ENCODE data around the gene MAFG. TPM values are rescaled to one million over a fixed set of nuclear protein-coding genes. Genes with fewer than 3 reads are reported as not detected.
A peak's percentile ranks its signal among the peaks of the same experiment; 100 is the strongest.

Gene MAFG
- total RNA-seq, 1 experiment from 2014 or later: 45.2 TPM

DNA sequence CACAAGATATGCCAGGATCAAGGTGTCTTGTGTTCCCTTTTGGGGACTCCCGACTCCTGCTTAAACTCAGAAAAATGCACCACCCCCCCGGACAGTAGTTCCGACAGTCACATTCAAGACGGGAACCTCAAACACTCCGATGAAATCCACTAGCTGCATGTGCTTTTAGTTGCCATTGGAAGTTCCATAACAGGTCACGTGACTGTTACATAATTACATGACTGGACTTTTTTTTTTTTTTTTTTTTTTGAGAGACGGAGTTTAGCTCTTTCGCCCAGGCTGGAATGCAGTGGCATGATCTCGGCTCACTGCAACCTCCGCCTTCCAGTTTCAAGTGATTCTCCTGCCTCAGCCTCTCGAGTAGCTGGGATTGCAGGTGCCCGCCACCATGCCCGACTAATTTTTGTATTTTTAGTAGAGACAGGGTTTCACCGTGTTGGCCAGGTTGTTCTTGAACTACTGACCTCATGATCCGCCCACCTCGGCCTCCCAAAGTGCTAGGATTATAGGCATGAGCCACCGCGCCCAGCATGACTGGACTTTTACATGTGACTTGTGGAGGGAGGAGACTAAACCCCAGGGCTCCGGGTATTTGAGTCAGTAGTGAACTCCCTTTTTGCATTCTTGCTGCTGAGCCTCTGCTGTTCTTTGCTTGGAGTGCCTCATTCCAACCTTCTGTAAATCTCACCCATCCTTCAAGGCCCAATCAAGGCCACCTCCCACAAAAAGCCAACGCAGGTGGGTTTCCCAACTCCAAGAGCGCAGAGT lies 11.1 kb downstream of the MAFG start:
- peak; percentile 84 for DNase-seq (ENCODE audit: low read depth)
- in situ Hi-C loops (cut with HindIII; ENCODE audit: low pct_unique_long_range_greater_than_20kb, low sequenced_read_pairs): no loop called here

DNA sequence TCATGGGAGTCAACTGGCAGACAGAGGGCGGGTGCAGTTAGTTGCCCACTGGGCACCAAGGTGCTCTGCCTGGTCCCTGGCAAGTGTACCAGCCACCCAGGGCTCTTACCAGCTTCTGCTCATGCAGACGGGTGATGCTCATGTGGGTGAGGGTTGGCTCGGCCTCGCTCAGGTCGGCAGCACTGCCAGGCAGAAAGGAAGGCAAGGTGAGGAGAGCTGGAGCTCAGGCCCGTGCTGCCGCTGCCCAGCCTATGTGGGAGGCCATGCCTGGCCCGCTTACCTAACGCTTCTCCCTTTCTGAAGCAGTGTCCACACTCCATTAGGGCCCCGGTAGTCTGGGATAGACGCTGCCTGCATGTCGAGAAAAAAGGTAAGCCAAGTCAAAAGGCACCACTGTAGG lies 12.2 kb downstream of the MAFG start:
- in situ Hi-C loops (cut with HindIII; ENCODE audit: low pct_unique_long_range_greater_than_20kb, low sequenced_read_pairs): no loop called here
- DNase-seq (ENCODE audit: low read depth): no peak

- DNase-seq (ENCODE audit: low read depth): no peak
- in situ Hi-C loops (cut with HindIII; ENCODE audit: low pct_unique_long_range_greater_than_20kb, low sequenced_read_pairs): no loop called here
Observed at GRCh38 chr17:81914103-81914850, 13.3 kb downstream of the MAFG start.

DNA sequence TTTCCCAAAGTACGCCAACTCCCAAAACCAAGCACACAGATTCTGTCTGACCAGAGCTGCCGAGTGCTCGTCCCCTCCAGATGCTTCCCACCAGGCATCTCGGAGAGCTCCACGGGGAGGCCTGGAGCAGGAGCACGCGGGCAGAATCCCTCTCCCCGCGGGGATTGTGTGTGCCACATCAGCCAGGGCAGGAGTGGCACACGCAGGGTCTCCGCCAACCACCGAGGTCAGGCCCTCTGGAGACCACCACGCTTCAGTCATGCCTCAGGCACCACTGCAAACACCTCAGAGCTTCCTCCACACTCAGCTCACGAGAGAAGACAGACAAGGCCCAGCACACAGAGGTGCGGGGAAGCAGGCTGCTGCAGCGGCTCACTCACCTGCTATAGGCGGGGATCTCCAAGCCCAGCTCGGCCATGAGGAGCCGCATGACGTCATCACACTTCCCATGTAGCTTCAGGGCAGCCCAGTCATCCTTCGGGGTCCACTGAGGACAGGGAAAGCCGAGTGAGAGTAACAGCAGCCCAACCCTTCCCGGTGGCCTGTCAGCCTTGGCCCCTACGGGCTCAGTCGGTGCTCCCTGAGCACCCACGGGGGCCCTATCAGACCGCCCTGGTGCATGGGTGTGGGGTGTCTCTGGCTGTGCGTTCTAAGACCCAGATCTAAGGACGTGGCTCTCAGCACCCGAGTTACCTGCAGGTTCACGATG lies 14.0 kb downstream of the MAFG start:
- in situ Hi-C loops (cut with HindIII; ENCODE audit: low pct_unique_long_range_greater_than_20kb, low sequenced_read_pairs): no loop called here
- no peak for DNase-seq (ENCODE audit: low read depth)

DNA sequence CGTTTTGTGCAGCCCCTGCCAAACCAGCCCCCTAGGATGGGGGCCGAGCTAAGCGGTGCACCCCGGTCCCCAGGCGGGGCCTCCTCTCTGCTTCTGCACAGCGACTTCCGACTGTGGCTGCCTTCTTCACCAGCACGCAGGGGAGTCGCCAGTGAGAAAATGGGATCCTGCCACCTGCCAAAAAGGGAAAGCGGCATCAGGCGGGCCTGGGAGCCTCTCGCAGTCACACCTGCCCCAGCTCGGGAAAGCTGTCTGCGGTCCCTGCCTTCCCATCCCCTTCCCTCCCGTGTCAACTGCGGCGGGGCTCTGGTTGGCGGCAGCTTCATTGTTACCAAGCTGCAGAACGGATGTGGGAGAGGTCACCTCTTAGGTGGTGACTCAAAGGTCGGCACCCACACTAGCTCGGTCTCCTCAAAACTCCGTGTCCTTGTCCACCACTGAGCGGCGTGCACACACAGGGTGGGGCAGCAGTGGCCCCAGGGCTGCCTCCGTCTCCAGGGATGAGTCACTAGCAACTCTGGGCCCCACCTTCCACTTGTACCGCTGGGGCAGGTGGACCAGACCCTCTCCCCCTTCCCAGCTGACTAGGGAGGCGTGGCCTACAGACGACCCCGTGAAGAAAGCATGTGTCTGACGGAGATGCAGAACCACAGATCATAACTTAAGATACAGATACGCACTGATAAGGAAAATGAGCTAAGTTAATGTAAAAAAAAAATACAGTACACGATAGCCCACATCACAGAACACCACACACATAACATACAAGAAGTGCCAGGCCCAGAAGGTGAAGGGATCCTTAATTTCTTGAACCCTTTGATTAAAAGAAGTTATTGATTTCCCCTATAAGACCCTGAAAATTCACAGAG lies 14.9 kb downstream of the MAFG start:
- in situ Hi-C loops (cut with HindIII; ENCODE audit: low pct_unique_long_range_greater_than_20kb, low sequenced_read_pairs): no loop called here
- DNase-seq (ENCODE audit: low read depth): peak; percentile 33

DNA sequence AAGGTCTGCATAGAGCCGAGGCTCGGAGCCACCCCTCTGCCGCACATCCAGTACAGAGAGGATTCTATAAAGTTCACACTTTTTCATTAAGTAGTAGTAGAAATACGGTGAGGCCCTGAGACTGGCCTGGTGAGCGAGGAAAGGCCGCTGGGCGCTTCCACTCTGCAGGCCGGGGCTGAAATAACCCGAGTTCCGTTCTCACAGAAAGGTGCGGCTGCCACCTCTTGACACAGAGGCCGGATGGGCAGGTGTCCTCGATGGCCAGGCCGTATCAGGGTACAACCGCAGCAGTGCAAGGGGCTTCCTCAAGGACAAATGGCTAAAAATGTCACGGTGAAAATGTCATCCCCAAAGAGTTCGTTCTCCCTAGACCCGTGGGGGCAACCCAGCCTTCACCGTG lies 15.6 kb downstream of the MAFG start:
- no peak for DNase-seq (ENCODE audit: low read depth)
- in situ Hi-C loops (cut with HindIII; ENCODE audit: low pct_unique_long_range_greater_than_20kb, low sequenced_read_pairs): no loop called here

DNA sequence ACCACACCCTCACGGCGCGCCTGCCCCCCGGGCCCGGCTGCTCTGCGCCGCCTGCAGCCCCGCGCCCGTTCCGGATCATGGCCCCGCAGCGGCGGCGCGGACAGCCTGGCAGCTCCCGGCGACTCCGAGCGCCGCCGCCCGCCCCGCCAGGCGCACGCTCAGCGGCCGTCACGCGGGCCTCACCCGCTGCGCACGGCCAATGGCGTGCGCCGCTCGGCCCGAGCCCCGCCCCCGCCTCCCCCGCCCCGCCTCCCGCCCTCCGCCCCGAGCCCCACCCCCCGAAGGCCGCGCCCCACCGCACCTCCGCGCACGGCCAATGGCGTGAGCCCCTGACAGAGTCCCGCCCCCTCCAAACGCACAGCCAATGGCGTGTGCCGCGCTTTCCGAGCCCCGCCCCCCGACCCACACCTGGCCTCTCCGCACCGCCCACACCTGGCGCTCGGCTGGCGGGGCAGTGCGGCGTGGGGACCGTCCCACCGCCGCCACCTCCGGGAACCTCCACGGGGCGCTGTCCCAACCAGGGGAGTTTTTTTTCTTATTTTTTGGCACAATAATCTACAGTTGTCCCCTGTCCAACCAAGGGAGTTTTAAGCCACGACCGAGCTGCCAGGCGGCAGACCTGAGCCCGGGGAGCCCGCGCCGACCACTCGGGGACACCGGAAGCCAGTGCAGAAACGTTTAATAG lies 16.1 kb downstream of the MAFG start, which contains the start of gene PCYT2:
TSS of gene PCYT2 (minus strand) at position 123 of the 685 bp plus-strand sequence. CDS start at position 79, 44 bp downstream.
- DNase-seq (ENCODE audit: low read depth): peak; percentile 59
- in situ Hi-C loops (cut with HindIII; ENCODE audit: low pct_unique_long_range_greater_than_20kb, low sequenced_read_pairs): no loop called here

DNA sequence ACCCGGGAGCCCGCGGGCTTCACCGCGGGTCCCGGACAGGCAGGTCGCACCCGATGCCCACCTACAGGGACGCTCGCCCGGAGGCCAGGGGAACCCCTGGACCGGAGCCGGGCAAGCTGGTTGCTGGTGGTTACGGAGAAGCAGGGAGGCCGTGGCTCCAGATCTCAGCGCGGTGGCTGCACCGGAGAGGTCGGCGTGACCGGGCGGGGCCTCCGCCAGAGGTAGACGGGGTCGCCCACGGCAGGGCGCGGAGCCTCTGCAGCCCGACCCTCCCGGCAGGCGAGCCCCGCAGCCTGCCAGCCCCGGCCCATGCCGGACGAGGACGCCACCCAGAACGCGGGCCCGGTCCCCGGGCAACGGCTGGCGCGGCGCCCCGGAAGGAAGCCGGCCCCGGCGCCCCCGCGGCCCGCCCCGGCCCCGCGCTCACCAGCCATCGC lies 16.7 kb downstream of the MAFG start:
- no peak for DNase-seq (ENCODE audit: low read depth)
- in situ Hi-C loops (cut with HindIII; ENCODE audit: low pct_unique_long_range_greater_than_20kb, low sequenced_read_pairs): no loop called here

- in situ Hi-C loops (cut with HindIII; ENCODE audit: low pct_unique_long_range_greater_than_20kb, low sequenced_read_pairs): no loop called here
- DNase-seq (ENCODE audit: low read depth): peak; percentile 30
Observed at GRCh38 chr17:81909966-81910839, 17.3 kb downstream of the MAFG start.

GRCh38 chr17:81909231-81909630 lies 18.3 kb downstream of the MAFG start:
- in situ Hi-C loops (cut with HindIII; ENCODE audit: low pct_unique_long_range_greater_than_20kb, low sequenced_read_pairs): no loop called here
- DNase-seq (ENCODE audit: low read depth): no peak

DNA sequence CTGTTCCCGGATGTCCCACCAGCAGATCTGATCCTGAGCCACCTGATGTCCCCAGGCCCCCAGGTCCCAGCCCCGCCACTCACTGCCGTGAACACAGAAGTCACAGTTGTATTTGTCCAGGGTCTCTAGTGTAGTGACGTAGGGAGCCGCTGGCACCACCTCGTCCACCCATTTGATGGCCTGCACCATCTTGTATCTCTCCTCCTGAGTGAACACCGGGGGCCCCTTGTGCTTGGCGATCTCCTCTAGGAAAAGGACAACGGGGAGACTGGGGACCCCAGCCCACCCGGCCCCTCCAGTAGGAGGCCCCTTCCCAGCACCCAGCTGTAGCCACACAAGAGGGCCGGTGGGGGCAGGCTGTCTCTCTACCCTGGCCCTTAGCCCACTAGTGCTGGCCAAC lies 18.7 kb downstream of the MAFG start:
- no peak for DNase-seq (ENCODE audit: low read depth)

DNA sequence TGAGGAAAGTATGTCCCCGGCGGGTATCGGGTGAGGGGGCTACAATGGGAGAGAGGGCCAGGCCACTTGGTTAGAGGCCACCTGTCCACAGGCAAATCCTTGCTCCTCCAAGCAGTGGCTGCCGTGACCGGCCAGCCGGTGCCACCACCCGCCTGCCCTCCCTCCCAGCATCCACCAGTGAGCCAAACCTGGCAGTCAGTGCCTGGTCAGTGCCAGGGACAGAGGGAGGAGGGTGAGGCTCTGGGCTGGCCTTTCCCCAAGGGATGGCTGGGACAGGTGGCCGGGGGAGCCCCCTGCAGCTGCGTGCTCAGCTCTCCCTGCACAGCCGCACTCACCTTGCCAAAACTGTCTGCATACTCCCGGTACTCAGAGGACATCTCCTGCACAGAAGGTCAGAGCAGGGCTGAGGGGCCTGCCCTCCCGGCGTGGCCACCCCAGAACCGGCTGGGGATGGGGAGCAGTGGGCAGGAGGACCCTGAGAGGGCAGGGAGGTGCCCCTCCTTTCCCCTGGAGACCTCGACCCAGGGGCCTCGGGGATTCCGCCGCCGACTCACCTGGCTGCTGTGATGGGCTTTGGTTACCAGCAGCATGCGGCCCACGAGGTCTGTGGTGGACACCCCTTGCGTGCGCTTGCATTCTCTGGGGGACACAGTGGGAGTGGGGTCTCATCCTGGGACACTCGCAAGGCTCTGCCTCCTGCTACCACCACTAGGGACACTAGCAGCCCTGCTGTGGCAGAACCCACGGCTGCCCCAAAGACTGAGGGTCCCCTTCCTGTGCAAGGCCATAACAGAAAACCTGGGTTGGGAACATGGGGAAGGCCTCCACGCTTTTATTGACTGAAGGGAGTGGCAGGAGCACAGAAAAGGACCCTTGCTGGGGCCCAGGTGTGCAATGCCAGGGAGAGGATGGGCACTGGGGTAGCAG lies 20.1 kb downstream of the MAFG start:
- in situ Hi-C loops (cut with HindIII; ENCODE audit: low pct_unique_long_range_greater_than_20kb, low sequenced_read_pairs): no loop called here
- no peak for DNase-seq (ENCODE audit: low read depth)

More for the DNA sequence above, 18.7 kb downstream of the MAFG start:
- in situ Hi-C loops (cut with HindIII; ENCODE audit: low pct_unique_long_range_greater_than_20kb, low sequenced_read_pairs): no loop called here

DNA sequence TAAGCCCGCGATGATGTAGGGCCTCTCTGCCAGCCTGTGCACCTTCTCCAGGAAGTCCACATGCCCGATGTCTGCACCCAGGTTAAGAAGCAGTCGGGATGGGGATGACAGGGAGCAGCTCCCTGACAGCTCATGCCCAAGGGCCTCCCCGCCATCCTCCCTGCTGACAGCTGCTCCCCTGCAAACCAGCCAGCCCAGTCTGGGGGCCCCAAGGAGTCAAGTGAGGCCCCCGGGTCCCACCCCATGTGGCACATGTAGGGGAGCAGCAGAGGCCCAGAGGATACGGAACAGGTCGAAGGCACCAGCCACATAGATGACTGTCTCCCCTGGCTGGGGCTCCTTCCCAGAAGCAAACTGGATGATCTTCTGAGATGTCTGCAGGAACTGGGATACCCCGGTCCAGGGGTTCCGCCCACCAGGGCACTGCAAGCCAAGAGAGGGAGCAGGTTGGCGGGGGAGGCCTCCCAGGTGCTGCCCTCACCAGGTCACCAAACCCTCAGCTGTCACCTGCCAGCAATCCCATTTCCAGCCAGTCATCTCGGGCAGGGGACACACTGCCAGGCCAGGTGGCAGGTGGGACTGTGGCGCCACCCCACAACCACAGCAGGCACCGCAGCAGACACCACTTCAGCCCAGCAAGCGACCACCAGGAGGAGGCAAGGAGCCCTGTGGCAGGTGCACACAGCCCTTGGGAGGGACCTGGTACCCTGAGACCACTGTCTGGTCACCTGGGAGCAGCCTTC lies 20.9 kb downstream of the MAFG start:
- in situ Hi-C loops (cut with HindIII; ENCODE audit: low pct_unique_long_range_greater_than_20kb, low sequenced_read_pairs): no loop called here
- DNase-seq (ENCODE audit: low read depth): peak; percentile 20

DNA sequence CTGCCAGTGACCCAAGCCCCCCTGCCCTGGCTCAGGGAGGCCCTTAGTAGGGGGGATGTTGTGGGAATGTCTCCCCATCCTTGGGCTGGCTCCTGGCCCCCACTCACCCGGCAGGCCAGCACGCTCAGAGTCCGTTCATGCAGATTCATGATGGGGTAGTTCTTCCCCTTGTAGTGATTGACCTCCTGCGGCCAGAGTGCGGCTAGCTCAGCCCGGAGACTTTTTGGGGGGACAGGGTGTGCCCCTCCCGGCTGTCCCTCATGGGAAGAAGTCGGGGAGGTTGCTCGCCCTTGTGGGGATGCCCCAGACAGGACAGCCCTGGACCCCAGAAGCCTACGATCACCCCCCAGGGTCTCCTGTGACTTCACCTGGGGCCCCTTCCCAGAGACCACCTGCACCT lies 21.5 kb downstream of the MAFG start:
- no peak for DNase-seq (ENCODE audit: low read depth)
- in situ Hi-C loops (cut with HindIII; ENCODE audit: low pct_unique_long_range_greater_than_20kb, low sequenced_read_pairs): no loop called here

DNA sequence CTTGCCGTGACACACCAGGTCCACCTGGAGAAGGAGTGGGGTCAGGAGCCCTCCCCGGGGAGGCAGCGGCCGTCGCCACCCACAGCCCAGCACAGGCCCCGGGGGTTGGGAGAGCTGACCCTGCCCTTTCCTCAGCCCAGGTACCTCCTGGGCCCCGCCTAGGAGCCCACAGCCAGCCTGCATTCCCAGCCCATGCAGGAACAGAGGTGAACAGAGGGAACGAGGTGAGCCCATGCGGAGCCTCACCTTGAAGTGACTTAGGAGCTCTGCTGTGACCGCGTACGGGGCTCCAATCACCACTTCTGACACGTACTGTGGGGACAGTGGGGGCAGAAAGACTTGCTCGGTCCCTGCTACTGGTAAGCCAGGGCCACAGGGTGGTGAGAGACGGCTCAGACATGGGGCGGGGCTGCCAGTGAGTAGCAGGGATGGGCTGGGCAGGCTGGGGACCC lies 22.1 kb downstream of the MAFG start:
- in situ Hi-C loops (cut with HindIII; ENCODE audit: low pct_unique_long_range_greater_than_20kb, low sequenced_read_pairs): no loop called here
- DNase-seq (ENCODE audit: low read depth): no peak

Data from Caki2 (cell line).